SH-SY5Y (cell line): ENCODE results near the gene TMEM161A.

Experiments used
- GATA2 ChIP-seq: IDR thresholded peaks from 2 replicates; pipeline ENCODE4 v1.6.1; 2011; ENCODE audit warnings: mild to moderate bottlenecking, low read depth, low read length
- GATA3 ChIP-seq: IDR thresholded peaks from 2 replicates; pipeline ENCODE4 v1.6.1; 2011; ENCODE audit warnings: low read depth, mild to moderate bottlenecking, low read length, moderate library complexity

GRCh38 chr19:19145684-19146608, 7.7 kb upstream of the TMEM161A start:
- TF ChIP-seq GATA2, result no peak
- no peak for TF ChIP-seq GATA3
